ENCODE measurements around the gene PLXNA4.

PLXNA4 gene

DNA sequence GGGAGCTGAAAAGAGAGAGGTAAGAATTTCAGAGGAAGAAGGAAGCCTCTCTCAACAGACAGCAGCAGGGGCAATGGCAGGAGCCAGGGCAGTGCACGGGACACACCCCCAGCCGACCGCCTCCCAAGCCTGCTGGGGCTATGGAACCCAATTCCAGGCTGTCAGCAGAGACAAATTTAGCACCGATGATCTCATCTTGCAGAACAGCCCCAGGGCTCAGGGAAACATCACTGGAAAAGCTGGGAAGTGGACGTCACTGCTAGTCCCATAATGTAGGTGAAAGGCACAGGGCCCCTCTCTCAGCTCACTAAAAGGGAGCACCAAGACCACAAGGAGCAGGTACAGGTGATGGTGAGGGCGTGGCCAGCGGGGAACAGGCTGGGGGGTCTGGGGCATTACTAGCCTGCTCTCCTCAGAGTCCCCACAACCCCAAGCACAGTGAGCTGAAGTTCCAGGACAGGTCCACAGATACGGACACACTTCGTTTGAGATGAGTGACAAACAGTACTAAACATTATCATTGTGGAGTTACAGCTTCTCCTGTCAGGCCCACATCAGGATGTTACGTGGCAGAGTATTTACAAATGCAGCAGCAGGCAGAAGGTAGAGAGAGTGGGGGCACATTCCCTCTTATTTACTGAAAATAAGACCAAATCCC lies 103.7 kb downstream of the PLXNA4 start:
- DNase-seq (ENCODE audit: low spot score), result no peak

GRCh38 chr7:132471515-132471914 lies 104.8 kb downstream of the PLXNA4 start:
- no peak for DNase-seq (ENCODE audit: low spot score)

DNA sequence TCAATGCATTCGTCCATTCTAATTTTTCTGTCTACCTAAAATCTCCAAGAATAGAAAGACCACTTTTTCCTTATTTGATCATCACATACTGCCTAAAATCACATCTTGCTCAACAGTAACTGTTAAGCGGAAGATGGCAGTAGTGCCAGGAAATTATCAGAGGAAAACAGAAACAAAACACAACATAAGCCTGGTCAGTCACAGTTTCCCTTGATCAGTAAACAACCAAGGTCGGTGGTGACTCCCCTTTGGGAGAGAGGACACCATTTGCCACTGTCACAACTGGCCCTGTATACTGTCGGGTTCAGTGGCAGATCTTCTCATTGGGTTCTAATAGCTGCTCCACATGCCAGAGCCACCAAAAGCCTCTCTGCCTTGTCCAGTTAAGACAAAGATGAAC lies 106.6 kb downstream of the PLXNA4 start:
- DNase-seq (ENCODE audit: low spot score), result no peak

DNA sequence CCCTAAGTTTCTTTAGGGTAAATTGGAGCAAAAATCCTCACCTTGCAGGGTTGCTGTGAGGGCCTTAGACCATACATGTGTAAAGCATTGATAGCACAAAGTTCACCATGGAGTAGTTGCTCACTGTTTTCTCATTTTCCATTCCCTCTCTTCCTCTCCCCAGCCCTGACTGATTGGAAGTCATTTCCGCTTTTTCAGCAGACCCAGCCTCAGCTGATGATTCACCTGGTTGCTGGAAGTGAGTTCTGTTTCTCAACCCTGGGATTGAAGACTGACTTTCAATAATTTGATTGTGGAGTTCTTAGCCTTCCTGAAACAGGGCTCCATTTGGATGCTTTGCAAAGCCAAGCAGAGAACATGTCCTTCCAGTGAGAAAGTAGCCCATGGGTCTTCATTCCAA lies 107.0 kb downstream of the PLXNA4 start:
- DNase-seq (ENCODE audit: low spot score), result no peak

DNA sequence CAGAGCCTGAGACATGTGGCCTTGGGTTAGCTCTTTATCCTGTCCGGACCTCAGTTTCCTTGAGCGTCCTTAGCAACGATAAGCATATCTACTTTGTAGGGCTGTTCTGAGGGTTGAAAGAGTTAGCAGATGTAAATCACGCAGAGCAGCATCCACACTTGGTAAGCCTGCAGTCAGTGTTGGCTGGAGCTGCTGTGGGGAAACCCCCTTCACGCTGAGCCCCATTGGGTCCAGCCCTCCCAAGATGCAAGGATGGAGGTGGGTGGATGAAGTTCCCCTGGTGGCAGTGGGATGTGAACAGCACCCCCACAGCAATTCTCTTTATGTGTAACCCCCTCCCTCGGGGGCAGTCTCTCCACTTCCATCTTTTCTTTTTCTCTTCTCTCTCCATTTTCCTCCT lies 109.9 kb downstream of the PLXNA4 start:
- DNase-seq (ENCODE audit: low spot score), result no peak

- no peak for DNase-seq (ENCODE audit: low spot score)
Measured at GRCh38 chr7:132465516-132465915, 110.8 kb downstream of the PLXNA4 start.

DNA sequence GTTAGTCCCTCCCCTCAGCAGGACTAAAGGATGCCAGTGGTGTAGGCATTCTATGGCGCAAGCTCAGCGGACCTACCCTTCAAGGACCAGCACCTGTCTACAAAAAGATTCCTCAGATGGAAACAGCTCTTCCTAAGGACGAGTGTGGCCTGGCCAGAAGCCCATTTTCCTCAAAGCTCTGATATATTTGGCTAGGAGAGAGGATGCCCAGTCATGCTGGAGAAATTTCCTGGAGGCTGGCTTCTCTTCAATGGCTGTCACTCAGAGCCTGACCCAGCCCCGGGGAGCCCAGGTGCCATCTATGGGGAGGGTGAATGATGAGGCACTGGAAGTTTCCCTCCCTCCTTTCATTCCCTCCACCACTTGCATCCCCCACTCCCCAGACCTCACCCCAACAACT lies 111.5 kb downstream of the PLXNA4 start:
- DNase-seq (ENCODE audit: low spot score), result no peak

- DNase-seq (ENCODE audit: low spot score), result no peak
Measured at GRCh38 chr7:132463922-132464321, 112.3 kb downstream of the PLXNA4 start.

GRCh38 chr7:132462478-132462877 lies 113.8 kb downstream of the PLXNA4 start:
- DNase-seq (ENCODE audit: low spot score), result no peak

DNA sequence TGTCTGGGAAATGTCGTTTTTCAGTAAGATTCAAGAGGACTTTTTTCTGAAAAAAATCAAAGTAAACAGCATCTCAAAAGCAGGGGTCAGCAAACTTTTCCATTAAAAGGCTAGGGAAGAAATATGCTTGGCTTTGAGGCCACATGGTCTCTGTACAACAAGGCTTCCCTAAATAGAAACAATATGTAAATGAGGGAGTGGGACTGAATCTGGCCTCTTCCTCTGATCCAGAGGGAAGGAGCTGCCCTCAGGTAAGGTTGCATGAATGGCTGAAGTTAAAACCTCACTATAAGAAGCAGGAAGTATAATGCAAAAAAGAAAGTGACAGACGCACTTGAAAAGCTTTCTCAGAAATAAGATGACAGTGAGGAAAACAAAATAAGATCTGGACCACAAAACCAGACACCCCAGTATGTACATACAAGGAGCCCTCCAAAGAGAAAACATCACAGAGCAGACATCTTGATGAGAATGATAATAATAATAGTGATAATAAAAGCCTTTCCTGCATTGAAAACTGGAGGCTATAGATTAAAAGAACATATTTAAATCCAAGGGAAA lies 115.2 kb downstream of the PLXNA4 start:
- DNase-seq (ENCODE audit: low spot score), result no peak

- no peak for DNase-seq (ENCODE audit: low spot score)
Measured at GRCh38 chr7:132458729-132459128, 117.5 kb downstream of the PLXNA4 start.

GRCh38 chr7:132457658-132458057 lies 118.6 kb downstream of the PLXNA4 start:
- no peak for DNase-seq (ENCODE audit: low spot score)

GRCh38 chr7:132456418-132456817 lies 119.9 kb downstream of the PLXNA4 start:
- DNase-seq (ENCODE audit: low spot score), result no peak

DNA sequence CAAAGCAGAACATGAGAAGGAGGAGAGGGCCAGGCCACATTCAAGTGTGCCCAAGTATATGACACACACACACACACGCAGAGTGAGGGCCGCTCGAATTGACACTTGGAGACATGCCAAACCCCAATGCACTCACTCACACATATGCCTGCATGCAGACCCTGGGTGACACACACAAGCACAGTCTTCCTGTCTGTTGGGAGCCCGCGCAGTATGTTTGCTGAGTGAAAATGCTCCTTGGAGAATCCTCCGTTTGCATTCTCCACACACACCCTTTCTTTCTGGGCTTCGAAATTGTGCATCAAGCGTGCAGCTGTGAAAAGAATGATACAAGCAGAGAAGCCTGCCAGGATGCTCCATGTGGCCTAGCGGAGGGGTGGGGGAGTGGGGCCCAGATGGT lies 120.9 kb downstream of the PLXNA4 start:
- DNase-seq (ENCODE audit: low spot score), result no peak

DNA sequence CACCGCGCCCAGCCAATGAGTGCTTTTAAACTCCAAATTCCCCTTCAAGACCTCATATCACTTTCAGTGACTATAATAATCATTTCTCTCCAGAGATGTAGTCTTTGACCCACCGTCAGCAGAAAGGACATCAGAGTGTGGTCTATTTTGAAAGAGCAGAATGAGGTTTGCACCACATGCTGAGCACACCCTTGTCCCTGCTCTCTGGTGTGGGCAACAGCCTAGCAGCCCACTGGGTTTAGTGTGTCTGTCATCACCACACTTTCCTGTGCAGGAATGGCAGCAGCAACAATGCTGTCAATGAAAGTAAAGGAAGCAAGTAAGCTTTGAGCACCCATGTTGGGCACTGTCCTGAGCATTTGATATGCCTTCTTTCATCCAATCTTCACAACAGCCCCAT lies 122.4 kb downstream of the PLXNA4 start:
- no peak for DNase-seq (ENCODE audit: low spot score)

GRCh38 chr7:132451161-132451560 lies 125.1 kb downstream of the PLXNA4 start:
- no peak for DNase-seq (ENCODE audit: low spot score)

DNA sequence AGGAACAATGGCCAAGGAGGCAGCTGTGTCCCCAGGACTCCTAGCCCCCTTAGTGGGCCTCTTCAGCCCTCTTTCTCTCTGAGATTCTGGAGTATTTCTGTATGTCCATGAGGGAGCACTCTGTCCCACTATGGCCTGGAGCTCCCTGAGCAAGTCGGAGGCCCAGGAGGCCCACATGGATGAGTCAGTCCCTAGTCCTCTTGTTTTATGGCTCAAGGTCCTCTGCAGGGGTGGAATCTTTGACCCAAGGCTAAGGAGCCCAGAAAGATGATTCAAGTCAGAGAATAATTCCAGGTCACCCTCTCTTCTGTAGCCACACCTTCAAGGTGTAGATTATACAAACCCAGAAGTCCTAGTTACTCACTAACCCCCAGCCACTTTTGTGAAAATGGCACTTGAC lies 125.6 kb downstream of the PLXNA4 start:
- DNase-seq (ENCODE audit: low spot score), result no peak

- DNase-seq (ENCODE audit: low spot score), result no peak
Measured at GRCh38 chr7:132450188-132450587, 126.1 kb downstream of the PLXNA4 start.

DNA sequence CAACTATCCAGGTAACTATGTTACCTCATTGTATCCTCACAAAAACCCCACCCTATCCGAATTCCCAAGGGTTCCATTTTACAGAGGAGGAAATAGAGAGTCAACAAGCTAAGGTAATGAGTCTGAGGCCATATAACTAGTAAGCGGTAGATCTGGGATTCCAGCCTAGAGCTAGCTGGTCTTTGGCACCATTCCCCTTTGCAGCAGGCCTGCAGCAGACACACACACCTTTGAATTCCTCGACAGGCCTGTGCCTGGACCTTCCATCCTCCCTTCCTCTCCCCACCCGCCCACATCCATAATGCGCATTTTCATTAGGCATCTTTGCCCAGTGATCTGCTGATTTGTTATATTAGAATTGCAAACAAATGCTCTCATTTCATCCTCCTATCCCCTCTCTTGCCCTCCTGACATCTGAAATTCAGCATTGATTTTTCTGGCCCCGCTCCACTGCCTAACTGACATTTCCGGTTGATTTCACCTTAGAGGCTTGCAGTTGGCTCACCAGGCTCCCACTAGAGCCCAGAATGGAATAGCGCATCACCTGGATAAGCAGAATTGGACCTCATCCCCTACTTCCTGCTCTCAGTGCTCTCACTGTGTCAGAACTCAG lies 129.5 kb downstream of the PLXNA4 start:
- DNase-seq (ENCODE audit: low spot score), result no peak

- no peak for DNase-seq (ENCODE audit: low spot score)
Measured at GRCh38 chr7:132446260-132446659, 130.0 kb downstream of the PLXNA4 start.

DNA sequence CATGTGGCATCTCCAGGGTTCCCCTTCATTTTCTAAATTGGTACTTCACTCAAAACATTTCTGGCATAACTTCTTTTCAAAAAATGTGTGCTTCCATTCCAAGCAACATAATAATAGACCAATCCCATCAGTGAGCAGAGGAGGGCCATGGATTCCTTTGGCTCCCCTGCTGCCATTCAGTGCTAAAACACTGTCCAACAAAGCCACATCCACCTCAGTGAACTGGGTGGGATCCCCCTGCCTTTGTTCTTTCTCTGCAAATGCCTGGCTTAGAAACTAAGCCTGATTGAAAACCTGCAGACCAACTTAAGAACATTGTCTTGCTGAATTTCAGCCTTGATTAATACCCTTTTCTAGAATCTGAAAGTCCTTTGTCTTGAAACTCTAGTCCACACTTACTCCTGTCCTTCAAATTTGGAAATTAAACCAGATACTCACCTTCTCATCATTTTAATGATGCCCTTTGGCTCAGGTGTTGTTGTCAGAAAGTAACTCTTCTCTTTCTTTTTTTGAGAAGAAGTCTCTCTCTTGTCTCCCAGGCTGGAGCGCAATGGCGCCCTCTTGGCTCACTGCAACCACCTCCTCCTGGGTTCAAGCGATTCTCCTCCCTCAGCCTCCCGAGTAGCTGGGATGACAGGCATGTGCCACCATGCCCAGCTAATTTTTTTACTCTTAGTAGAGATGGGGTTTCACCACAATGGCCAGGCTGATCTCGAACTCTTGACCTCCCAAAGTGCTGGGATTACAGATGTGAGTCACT lies 132.3 kb downstream of the PLXNA4 start:
- DNase-seq (ENCODE audit: low spot score), result no peak

GRCh38 chr7:132441935-132442334 lies 134.3 kb downstream of the PLXNA4 start:
- DNase-seq (ENCODE audit: low spot score), result no peak

DNA sequence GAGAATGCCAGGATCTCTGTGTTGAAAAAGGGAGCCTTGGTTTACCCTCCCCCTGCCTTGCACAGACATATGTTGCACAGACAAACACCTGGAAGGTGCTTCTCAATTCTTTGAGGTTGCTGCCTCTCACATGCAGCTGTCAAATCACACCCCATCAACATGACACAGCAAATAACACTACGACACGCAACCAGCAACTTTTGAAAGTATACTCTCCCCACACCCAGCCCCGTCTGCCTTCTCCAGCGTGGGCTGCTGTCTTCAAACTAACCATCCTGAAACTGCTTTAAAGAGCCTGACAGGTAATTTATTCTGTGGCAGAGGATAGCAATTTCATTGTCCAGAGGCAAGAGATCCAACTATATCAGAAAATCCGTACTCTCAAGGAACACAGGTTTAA lies 136.1 kb downstream of the PLXNA4 start:
- DNase-seq (ENCODE audit: low spot score), result no peak
